Kidney epithelial cell (primary cell): ENCODE measurements around the gene FAM193B. TPM values are rescaled to one million over a fixed set of nuclear protein-coding genes. Genes with fewer than 3 reads are reported as not detected.
"Not testable (repeated sequence)": the region's sequence is repeated elsewhere in the genome, so short reads cannot be mapped to it uniquely, and the experiment has no call there.

Experiments
- DNase-seq: peaks from one replicate; pipeline ENCODE4 v3.0.0-alpha.2; 2010; ENCODE audit warnings: low read depth
- H3K27me3 ChIP-seq: 2 replicates; pipeline ENCODE4 v1.6.0; 2011; ENCODE audit warnings: low read length; ENCODE audit not compliant: control insufficient read depth, insufficient read depth
- H3K36me3 ChIP-seq: 2 replicates; pipeline ENCODE4 v1.5.1; 2011; ENCODE audit warnings: low read length; ENCODE audit not compliant: control insufficient read depth, insufficient read depth
- H3K4me3 ChIP-seq: 2 replicates; pipeline ENCODE4 v1.5.1; 2011; ENCODE audit warnings: low read depth, mild to moderate bottlenecking, control low read depth, low read length
- total RNA-seq: library from RNA; depleted of rRNA; stranded (reverse); fragments of >200 nt; gene quantifications from 2 replicates; pipeline ENCODE4 v1.2.3, GENCODE V29; 2015
- TF ChIP-seq, protein P1 (sequence below): IDR thresholded peaks from 2 replicates; pipeline ENCODE4 v1.5.1; 2011; ENCODE audit warnings: mild to moderate bottlenecking, moderate library complexity, low read length, control low read depth, inconsistent platforms; ENCODE audit not compliant: insufficient read depth, poor library complexity, severe bottlenecking

FAM193B gene
- total RNA-seq, 1 donor from 2014 or later, result 29.5 TPM

DNA sequence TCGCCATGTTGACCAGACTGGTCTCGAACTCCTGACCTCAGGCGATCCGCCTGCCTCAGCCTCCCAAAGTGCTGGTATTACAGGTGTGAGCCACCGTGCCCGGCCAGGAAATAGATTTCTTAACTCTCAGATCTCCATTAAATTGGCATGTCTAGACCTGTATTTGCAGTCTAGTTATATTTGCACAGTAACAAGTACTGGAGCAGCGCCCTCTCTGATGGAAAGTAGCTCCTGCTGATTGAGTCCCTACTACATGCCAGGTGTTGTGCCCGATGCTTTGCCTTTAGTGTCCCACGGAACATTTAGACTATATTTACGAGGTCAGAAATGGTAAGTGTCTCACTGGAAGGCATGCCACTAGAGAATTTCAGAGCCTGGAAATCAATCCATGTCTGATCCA lies 21.8 kb upstream of the FAM193B start:
- no peaks in the 10 kb centered on the region for H3K36me3 ChIP-seq
- no peak for DNase-seq
- TF ChIP-seq, protein P1, sequence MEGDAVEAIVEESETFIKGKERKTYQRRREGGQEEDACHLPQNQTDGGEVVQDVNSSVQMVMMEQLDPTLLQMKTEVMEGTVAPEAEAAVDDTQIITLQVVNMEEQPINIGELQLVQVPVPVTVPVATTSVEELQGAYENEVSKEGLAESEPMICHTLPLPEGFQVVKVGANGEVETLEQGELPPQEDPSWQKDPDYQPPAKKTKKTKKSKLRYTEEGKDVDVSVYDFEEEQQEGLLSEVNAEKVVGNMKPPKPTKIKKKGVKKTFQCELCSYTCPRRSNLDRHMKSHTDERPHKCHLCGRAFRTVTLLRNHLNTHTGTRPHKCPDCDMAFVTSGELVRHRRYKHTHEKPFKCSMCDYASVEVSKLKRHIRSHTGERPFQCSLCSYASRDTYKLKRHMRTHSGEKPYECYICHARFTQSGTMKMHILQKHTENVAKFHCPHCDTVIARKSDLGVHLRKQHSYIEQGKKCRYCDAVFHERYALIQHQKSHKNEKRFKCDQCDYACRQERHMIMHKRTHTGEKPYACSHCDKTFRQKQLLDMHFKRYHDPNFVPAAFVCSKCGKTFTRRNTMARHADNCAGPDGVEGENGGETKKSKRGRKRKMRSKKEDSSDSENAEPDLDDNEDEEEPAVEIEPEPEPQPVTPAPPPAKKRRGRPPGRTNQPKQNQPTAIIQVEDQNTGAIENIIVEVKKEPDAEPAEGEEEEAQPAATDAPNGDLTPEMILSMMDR, result no peak

DNA sequence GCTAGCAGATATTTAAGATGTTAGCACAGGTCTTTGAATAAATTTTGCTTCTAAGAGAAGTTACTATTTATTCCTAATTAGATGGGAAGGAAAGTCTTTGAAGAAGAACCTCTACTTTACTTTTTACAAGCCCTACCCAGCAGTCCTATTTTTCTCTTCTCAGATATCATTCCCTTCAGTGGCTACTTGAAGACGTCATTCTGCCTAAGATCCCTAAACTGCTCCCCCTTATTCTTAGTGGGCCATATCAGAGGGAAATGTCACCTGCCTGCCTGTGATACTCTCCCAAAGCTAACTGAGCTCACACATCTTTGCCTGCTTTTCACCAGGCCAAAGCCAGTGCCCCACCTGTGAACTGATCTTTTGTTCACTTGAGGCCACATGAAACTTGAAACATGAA lies 21.1 kb upstream of the FAM193B start:
- no peaks in the 10 kb centered on the region for H3K36me3 ChIP-seq
- no peak overlapping the region for H3K4me3 ChIP-seq
- H3K27me3 ChIP-seq, result peaks cover 5% of the 10 kb centered on the region
- TF ChIP-seq, protein P1, result no peak
- no peak for DNase-seq

More for the DNA sequence above, 21.8 kb upstream of the FAM193B start:
- Histone ChIP-seq H3K4me3 (no peak overlapping the region), H3K27me3 (peaks cover 5% of the 10 kb centered on the region)

- TF ChIP-seq, protein P1, result no peak
- H3K36me3 ChIP-seq, result no peaks in the 10 kb centered on the region
- no peak for DNase-seq
- H3K4me3 ChIP-seq, result no peak overlapping the region
- H3K27me3 ChIP-seq, result peaks cover 7% of the 10 kb centered on the region
These were observed 15.5 kb upstream of the FAM193B start for GRCh38 chr5:177569894-177570293.

GRCh38 chr5:177568326-177568725 lies 14.0 kb upstream of the FAM193B start:
- TF ChIP-seq, protein P1, result no peak
- no peak overlapping the region for H3K4me3 ChIP-seq
- H3K27me3 ChIP-seq, result peaks cover 3% of the 10 kb centered on the region
- no peaks in the 10 kb centered on the region for H3K36me3 ChIP-seq
- no peak for DNase-seq

- no peak for DNase-seq
- peaks cover 4% of the 10 kb centered on the region for H3K27me3 ChIP-seq
- no peaks in the 10 kb centered on the region for H3K36me3 ChIP-seq
- no peak overlapping the region for H3K4me3 ChIP-seq
- TF ChIP-seq, protein P1, result no peak
These were observed 10.7 kb upstream of the FAM193B start for GRCh38 chr5:177565046-177565445.

- not testable (repeated sequence) for H3K27me3 ChIP-seq, DNase-seq, H3K36me3 ChIP-seq, H3K4me3 ChIP-seq
These were observed 5.1 kb upstream of the FAM193B start for GRCh38 chr5:177559446-177559941.
